HG02938 (cell line): Measurements from ENCODE around the gene CREB5.

Source experiments
- ATAC-seq: cut with Tn5 transposase; IDR thresholded peaks from one replicate; pipeline ENCODE4 v1.9.1; 2021; ENCODE audit warnings: mild to moderate bottlenecking, moderate library complexity; ENCODE audit not compliant: unreplicated experiment

The CREB5 gene

DNA sequence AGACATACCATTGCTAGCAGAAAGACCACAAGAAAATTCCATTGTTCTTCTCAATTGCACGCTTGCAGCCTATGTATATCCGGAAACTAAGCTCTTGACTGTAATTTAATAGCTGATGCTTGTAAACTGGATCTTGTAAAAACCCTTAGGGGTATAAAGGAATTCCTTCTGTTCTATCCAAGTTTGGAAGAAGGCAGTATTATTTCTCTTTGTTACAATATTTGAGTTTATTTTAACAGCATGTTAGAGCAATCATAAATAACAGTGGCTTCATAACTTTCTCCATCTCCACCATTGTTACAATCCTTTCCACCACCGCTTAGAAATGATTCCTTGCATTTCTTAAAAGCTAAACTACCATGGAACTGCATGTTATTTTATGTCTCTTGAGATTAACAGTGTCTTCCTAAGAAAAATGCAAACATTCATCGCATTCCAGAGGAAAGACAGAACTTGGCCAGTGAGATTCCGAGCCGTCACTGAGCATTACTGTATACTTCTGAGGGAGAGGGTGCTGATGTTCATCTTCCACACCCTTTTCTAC, 453.4 kb downstream of the CREB5 start:
- ATAC-seq: no peak

DNA sequence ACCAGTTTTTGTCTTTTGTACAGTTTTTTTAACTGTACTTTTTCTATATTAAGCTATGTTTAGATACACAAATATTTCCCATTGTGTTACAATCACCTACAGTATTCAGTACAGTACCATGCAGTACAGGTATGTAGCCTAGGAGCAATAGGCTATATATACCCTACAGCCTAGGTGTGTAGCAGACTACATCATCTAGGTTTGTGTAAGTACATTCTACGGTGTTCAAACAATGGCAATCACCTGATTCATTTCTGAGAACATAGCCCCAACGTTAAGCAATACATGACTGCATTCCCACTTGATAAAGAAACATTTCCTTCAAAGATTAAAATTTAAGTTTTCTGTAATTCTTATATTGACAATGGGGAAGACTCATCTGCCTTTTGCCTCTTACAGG, 456.4 kb downstream of the CREB5 start:
- ATAC-seq: no peak

DNA sequence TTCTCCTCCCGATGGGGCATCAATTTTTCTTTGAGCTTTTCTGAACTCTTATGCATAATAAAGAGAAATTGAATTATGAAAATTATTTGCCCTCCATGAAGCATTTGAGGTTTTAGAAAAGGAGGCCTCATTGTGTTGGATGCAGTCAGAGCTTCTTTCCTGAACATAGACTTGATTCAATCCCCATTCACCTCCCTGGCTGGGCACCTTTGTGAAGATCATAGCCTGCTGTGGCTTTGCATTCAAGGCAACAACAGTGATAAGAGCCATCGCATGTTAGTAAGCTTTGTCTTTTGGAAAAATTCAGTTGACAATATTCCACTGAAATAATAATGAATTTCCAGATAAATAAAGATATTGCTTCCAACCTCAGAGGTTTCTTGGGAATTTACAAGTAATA, 458.8 kb downstream of the CREB5 start:
- ATAC-seq: no peak

DNA sequence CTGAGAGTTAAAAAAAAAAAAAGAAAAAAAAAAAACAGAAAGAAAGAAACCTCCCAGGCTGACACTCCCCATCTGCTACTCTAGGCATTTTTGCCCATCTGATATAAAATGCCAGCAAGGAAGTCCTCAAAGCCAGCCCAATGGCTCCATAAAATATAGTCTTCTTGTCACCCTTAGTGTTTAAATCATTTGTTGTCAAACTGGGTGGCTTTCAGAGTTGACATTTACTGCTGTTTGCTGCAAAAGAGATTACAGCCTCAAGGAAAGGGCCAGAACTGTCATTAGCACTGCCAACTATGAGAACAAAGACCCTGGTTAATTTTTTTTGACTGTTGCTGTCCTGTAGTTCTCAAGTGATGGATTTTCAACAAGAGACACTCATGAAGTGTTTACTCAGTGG, 459.3 kb downstream of the CREB5 start:
- no peak for ATAC-seq

DNA sequence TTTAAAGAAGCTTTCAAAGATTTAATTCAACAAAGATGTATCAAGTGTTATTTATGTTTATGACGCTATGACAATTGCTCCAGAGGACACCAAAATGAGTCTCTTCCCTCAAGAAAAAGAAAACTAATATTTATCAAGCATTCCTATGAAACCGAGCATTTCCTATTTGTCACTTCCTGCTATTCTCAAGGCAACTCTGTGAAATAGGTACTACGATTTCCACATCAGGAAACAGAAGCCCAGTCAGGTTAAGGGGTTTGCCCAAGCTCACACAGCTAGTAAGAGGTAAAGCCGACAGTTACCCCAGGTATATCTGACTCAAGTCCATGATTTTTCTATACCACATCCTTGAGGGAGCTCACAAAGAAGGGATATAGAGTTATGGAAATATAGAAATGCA, 459.9 kb downstream of the CREB5 start:
- no peak for ATAC-seq

DNA sequence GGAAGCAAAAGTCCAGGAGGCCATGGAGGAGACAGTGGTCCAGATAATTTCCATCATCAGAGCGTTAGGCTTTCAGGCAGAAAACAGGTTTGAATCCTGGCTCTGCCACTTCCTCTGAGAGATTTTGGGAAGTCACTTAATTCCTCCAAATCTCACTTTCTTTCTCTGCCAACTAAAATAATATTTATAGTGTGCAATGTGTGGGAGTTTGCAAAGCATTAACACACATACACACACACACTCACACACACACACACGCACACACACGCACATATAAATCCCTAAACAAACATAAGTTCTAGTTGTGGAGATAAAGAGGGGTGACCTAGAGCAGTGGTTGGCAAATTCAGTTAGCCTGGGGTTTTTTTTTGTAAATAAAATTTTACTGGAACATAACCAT, 461.0 kb downstream of the CREB5 start:
- no peak for ATAC-seq

DNA sequence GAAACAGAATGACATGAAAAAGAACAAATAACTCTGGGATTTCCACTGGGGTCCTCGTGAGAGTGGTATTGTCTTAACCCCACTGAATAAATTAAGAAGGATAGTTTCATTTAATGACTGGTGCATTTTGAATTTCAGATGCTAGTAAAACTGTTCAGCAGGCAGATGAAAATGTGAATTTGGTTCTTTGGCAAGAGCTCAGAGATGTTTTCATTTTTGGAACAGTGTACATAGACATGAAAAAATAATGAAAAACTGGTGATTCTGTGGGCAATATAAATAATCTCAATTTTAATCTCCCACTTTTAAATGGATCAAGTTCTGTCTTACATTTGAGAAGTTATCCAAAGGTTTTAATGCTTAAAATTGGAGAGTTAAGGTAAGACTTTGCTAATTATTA, 461.7 kb downstream of the CREB5 start:
- no peak for ATAC-seq
